ENCODE measurements around the gene DNAAF9. TPM values are rescaled to one million over a fixed set of nuclear protein-coding genes. Genes with fewer than 3 reads are reported as not detected.

The DNAAF9 gene
- total and polyA plus RNA-seq, 2 donors (not counting 1 experiment from before 2014, with no cell fraction given), result 11.7 to 19.2 TPM

- no peak for DNase-seq (ENCODE audit: low read depth in 2 of 2)
- H3K36me3 ChIP-seq (ENCODE audit: control insufficient read depth, insufficient read depth, low read length), result no peaks in the 10 kb centered on the region
- H3K4me2 ChIP-seq (ENCODE audit: extremely low read depth, insufficient read depth, low read length), result no peak overlapping the region
- H3K9ac ChIP-seq (ENCODE audit: insufficient read depth, low read length), result no peak overlapping the region
- H3K4me3 ChIP-seq (replicated peaks in 1 of 4; ENCODE audit: control extremely low read depth in 1 of 4, insufficient read depth in 1 of 4, low read depth in 3 of 4, low read length in 4 of 4), result no peak overlapping the region
- no peaks in the 10 kb centered on the region for H3K9me3 ChIP-seq (ENCODE audit: control insufficient read depth, insufficient read depth, low read depth, low read length)
- TF ChIP-seq CTCF (conservative IDR thresholded peaks at IDR 0.05 in 1 of 2, IDR thresholded peaks at IDR 0.05 in 1 of 2; ENCODE audit: low read depth in 1 of 2, low read length in 2 of 2), result no peak
- no peak for TF ChIP-seq EZH2 (IDR thresholded peaks at IDR 0.05; ENCODE audit: low read length, missing control alignments)
- no peak overlapping the region for H3K27ac ChIP-seq (ENCODE audit: insufficient read depth, low read length)
- no peaks in the 10 kb centered on the region for H3K4me1 ChIP-seq (ENCODE audit: control insufficient read depth, extremely low read depth, insufficient read depth, low read length)
- no peak overlapping the region for H2AFZ ChIP-seq (ENCODE audit: low read length)
- no peaks in the 10 kb centered on the region for H4K20me1 ChIP-seq (ENCODE audit: control insufficient read depth, extremely low read depth, insufficient read depth, low read length)
- H3K79me2 ChIP-seq (ENCODE audit: control insufficient read depth, insufficient read depth, low read length), result peaks cover 16% of the 10 kb centered on the region
- H3K27me3 ChIP-seq (ENCODE audit: control insufficient read depth, insufficient read depth, low read length), result no peaks in the 10 kb centered on the region
Observed at GRCh38 chr20:3410464-3410863, 3.0 kb upstream of the DNAAF9 start.

- DNase-seq (ENCODE audit: low read depth in 2 of 2), result no peak
- H3K9me3 ChIP-seq (ENCODE audit: control insufficient read depth, insufficient read depth, low read depth, low read length), result no peaks in the 10 kb centered on the region
- no peaks in the 10 kb centered on the region for H4K20me1 ChIP-seq (ENCODE audit: control insufficient read depth, extremely low read depth, insufficient read depth, low read length)
- H3K27ac ChIP-seq (ENCODE audit: insufficient read depth, low read length), result no peak overlapping the region
- no peak overlapping the region for H3K9ac ChIP-seq (ENCODE audit: insufficient read depth, low read length)
- H3K36me3 ChIP-seq (ENCODE audit: control insufficient read depth, insufficient read depth, low read length), result no peaks in the 10 kb centered on the region
- no peaks in the 10 kb centered on the region for H3K4me1 ChIP-seq (ENCODE audit: control insufficient read depth, extremely low read depth, insufficient read depth, low read length)
- peaks cover 27% of the 10 kb centered on the region for H3K79me2 ChIP-seq (ENCODE audit: control insufficient read depth, insufficient read depth, low read length)
- H3K4me2 ChIP-seq (ENCODE audit: extremely low read depth, insufficient read depth, low read length), result no peak overlapping the region
- TF ChIP-seq CTCF (conservative IDR thresholded peaks at IDR 0.05 in 1 of 2, IDR thresholded peaks at IDR 0.05 in 1 of 2; ENCODE audit: low read depth in 1 of 2, low read length in 2 of 2), result no peak
- TF ChIP-seq EZH2 (IDR thresholded peaks at IDR 0.05; ENCODE audit: low read length, missing control alignments), result no peak
- H2AFZ ChIP-seq (ENCODE audit: low read length), result no peak overlapping the region
- no peak overlapping the region for H3K4me3 ChIP-seq (replicated peaks in 1 of 4; ENCODE audit: control extremely low read depth in 1 of 4, insufficient read depth in 1 of 4, low read depth in 3 of 4, low read length in 4 of 4)
- H3K27me3 ChIP-seq (ENCODE audit: control insufficient read depth, insufficient read depth, low read length), result no peaks in the 10 kb centered on the region
Observed at GRCh38 chr20:3409417-3409816, 1.9 kb upstream of the DNAAF9 start.

- Histone ChIP-seq H4K20me1 (ENCODE audit: control insufficient read depth, extremely low read depth, insufficient read depth, low read length) (no peaks in the 10 kb centered on the region), H2AFZ (ENCODE audit: low read length) (peak overlapping the region; percentile 94), H3K9ac (ENCODE audit: insufficient read depth, low read length) (peak overlapping the region; percentile 76), H3K27me3 (ENCODE audit: control insufficient read depth, insufficient read depth, low read length) (no peaks in the 10 kb centered on the region), H3K9me3 (ENCODE audit: control insufficient read depth, insufficient read depth, low read depth, low read length) (no peaks in the 10 kb centered on the region), H3K36me3 (ENCODE audit: control insufficient read depth, insufficient read depth, low read length) (no peaks in the 10 kb centered on the region), H3K4me1 (ENCODE audit: control insufficient read depth, extremely low read depth, insufficient read depth, low read length) (no peaks in the 10 kb centered on the region), H3K79me2 (ENCODE audit: control insufficient read depth, insufficient read depth, low read length) (peaks cover 40% of the 10 kb centered on the region), H3K4me3 (replicated peaks in 1 of 4; ENCODE audit: control extremely low read depth in 1 of 4, insufficient read depth in 1 of 4, low read depth in 3 of 4, low read length in 4 of 4) (peak overlapping the region; percentile 75 to 88 (median 80)), H3K27ac (ENCODE audit: insufficient read depth, low read length) (peak overlapping the region; percentile 82), H3K4me2 (ENCODE audit: extremely low read depth, insufficient read depth, low read length) (peak overlapping the region; percentile 99)
- peak; percentile 64 to 71 for DNase-seq (ENCODE audit: low read depth in 2 of 2)
- TF ChIP-seq CTCF (conservative IDR thresholded peaks at IDR 0.05 in 1 of 2, IDR thresholded peaks at IDR 0.05 in 1 of 2; ENCODE audit: low read depth in 1 of 2, low read length in 2 of 2) (no peak), EZH2 (IDR thresholded peaks at IDR 0.05; ENCODE audit: low read length, missing control alignments) (no peak)
Observed at GRCh38 chr20:3407771-3408637, 535 bp upstream of the DNAAF9 start.
